Measurements from ENCODE around the gene TLNRD1. TPM values are rescaled to one million over a fixed set of nuclear protein-coding genes. Genes with fewer than 3 reads are reported as not detected.

Gene TLNRD1
- total RNA-seq, 4 donors from 2014 or later = 39.0 to 59.4 (median 41.8) TPM

DNA sequence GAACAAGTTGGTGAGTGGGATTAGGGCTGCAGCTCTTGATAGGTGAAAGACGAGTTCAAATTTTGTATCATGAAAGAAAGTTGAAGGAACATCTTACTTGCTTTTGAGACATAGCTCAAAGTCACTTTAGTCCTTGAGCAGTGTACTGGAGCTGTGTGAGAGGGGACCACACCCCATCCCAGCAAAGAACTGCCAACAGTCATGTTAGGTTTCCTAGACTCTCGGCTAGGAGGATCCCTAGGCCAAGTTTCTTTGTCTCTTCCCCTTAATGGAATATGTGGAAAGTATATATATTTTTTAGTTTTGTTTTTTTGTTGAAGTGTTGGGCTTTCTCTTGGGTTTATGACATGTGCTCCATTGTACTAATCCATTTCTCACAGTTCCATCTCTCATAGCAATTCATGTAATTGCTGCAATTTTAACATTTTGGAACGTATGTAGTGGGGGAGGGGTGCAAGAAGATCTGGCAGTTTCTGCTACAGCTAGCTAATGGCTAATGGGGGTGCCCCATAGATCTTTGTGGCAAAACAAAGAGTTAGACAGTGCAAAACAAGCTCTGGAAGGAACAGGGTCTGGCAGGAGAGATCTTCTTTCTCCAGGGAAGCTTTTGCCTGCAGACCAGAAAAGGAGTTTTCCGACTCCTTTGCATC is 25.1 kb downstream of the TLNRD1 start:
- ATAC-seq (ENCODE audit: low FRiP score) = no peak
- DNase-seq (ENCODE audit: low spot score) = no peak
- TF ChIP-seq, protein P1, sequence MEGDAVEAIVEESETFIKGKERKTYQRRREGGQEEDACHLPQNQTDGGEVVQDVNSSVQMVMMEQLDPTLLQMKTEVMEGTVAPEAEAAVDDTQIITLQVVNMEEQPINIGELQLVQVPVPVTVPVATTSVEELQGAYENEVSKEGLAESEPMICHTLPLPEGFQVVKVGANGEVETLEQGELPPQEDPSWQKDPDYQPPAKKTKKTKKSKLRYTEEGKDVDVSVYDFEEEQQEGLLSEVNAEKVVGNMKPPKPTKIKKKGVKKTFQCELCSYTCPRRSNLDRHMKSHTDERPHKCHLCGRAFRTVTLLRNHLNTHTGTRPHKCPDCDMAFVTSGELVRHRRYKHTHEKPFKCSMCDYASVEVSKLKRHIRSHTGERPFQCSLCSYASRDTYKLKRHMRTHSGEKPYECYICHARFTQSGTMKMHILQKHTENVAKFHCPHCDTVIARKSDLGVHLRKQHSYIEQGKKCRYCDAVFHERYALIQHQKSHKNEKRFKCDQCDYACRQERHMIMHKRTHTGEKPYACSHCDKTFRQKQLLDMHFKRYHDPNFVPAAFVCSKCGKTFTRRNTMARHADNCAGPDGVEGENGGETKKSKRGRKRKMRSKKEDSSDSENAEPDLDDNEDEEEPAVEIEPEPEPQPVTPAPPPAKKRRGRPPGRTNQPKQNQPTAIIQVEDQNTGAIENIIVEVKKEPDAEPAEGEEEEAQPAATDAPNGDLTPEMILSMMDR (IDR thresholded peaks at IDR 0.05) = no peak

DNA sequence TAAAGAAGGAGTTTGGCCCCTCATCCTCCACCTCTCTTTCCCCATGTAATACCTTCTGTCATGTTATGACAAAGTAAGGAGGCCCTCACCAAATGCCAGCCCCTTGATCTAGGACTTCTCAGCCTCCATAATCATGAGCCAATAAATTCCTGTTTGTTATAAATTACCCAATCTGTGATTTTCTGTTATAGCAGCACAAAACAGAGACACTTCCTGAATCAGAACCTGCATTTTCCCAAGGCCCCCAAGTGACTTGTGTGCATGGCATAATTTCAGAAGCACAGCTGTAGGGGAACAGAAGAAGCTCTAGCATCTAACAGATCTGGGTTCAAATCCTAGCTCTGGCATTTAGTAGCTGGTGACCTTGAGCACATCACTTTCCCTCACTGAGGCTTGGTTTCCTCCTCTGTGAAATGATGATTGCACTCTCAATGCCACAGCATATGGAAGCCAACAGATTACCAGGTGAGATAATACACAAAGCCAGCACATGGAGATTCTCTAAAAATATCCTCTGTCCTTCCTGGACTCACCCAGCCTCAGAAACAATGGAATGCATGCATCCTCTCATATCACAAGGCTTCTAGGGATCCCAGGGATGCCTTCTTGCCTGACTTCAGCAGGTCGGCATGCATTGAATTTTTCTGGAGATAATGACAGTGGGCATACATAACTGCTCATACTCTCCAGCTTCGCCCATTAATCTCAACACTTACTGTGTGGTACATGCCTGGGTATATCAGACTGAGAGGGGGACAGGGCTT is 26.3 kb downstream of the TLNRD1 start:
- TF ChIP-seq, protein P1 (IDR thresholded peaks at IDR 0.05) = no peak
- DNase-seq (ENCODE audit: low spot score) (no peak), ATAC-seq (ENCODE audit: low FRiP score) (no peak)

DNA sequence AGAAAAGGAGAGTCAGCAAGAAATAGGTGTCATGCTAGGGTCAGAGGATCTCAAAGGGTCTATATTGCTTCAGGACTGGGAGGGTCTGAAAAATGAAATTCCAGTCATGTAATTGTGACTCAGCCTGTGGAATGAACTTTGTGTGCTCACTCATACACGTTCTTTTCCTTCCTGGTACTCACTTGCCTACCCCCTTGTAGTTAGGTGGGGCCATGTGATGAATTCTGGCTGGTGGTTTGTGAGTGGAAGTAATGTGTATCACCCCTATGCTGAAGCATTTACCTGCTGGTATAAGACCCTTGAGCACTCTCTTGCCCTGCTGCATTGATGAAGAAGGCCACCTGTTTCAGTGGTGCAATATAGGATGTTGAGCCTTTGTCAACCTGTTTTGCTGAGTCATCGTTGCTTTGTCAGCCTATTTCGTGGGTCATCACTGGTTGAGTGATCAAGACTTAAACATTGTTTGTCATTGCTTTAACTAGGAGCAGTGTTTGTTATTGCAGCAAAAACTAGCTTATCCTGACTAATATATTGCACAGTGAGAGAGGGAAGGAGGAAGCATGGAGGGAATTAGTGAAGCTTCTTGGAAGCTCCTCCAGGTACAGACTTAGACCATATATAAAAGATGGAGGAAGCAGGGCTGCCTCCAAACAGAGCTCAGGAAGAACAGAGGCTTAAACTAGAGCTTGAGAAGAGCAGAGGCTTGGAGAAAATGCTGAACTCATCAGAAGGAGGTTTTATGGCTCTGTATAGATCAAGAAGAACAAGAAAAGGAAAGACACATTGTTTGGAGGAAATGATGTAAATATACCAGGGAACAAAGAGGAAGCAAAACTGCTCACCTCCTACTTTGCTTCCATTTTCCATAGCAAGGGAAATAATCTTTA is 28.9 kb downstream of the TLNRD1 start:
- DNase-seq (ENCODE audit: low spot score) = no peak
- peak; percentile 67 for ATAC-seq (ENCODE audit: low FRiP score)
- TF ChIP-seq, protein P1 (IDR thresholded peaks at IDR 0.05) = no peak

DNA sequence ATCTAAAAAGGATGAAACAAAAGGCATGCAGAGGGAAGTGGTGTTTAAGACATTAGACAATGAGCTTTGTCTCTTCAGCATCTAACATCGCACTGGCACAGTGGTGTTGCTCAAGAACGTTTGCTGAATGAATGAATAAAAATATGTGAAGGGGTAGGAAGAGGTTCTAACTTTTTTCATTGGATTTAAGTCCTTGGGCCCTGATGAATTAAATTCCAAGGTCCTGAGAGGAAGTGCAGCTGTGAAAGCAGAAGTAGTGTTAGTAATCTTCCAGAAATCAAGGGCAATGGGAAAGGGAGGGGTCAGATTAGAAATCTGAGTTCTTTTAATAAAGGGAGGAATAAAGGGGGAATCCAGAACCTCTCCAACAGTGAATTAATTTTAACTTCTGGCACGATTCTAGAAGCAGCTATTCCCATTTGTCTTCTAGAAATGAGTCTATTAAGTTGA is 29.6 kb downstream of the TLNRD1 start:
- ATAC-seq (ENCODE audit: low FRiP score) = no peak
- DNase-seq (ENCODE audit: low spot score) = no peak
- TF ChIP-seq, protein P1 (IDR thresholded peaks at IDR 0.05) = no peak

DNA sequence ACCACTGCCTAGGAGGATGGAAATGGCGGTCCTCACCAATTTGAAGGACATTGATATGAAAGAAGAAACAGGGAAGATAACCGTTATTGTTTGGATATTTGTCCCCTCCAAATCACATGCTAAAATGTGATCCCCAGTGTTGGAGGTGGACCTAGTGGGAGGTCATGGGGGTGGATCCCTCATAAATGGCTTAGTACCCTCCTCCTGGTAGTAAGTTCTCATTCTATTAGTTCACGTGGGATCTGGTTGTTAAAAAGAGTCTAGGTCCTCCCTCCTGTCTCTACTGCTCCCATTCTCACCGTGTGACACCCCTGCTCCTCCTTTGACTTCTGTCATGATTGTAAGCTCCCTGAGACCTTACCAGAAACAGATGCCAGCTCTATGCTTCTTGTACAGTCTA is 30.5 kb downstream of the TLNRD1 start:
- ATAC-seq (ENCODE audit: low FRiP score) = no peak

DNA sequence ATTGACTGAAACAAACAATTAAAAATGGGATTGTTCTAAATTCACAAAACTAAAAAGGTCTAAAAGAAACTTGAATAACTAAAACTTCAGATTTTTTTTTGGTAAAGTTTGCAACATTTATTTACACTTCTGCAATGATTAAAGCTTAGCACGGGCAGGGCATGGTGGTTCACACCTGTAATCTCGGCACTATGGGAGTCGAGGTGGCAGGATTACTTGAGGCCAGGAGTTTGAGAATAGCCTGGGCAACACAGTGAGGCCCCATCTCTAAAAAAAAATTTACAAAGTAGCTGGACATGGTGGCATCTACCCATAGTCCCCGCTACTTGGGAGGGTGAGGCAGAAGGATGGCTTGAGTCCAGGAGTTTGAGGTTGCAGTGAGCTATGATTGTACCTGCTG is 31.6 kb downstream of the TLNRD1 start:
- DNase-seq (ENCODE audit: low spot score) (no peak), ATAC-seq (ENCODE audit: low FRiP score) (no peak)
- TF ChIP-seq, protein P1 (IDR thresholded peaks at IDR 0.05) = no peak

More for the DNA sequence above, 30.5 kb downstream of the TLNRD1 start:
- no peak for DNase-seq (ENCODE audit: low spot score)
- TF ChIP-seq, protein P1 (IDR thresholded peaks at IDR 0.05) = no peak
